Lower leg skin (tissue), 3 donors: ENCODE data around the gene GOLGA6L7.
"Not testable (repeated sequence)": the region's sequence is repeated elsewhere in the genome, so short reads cannot be mapped to it uniquely, and the experiment has no call there.

Experiments
- POLR2A ChIP-seq, 2 donors: fragments of 450-650 bp; IDR thresholded peaks; one replicate each; pipeline ENCODE4 v1.6.1; 2016 to 2017; ENCODE audit warnings: antibody characterized with exemption in 2 of 2, mild to moderate bottlenecking in 1 of 2, moderate library complexity in 1 of 2
- TF ChIP-seq, protein P1 (sequence below), 3 donors: fragments of 450-650 bp; IDR thresholded peaks; one replicate each; pipeline ENCODE4 v1.5.1; 2016; ENCODE audit warnings: antibody characterized with exemption in 3 of 3, mild to moderate bottlenecking in 3 of 3, moderate library complexity in 2 of 3

DNA sequence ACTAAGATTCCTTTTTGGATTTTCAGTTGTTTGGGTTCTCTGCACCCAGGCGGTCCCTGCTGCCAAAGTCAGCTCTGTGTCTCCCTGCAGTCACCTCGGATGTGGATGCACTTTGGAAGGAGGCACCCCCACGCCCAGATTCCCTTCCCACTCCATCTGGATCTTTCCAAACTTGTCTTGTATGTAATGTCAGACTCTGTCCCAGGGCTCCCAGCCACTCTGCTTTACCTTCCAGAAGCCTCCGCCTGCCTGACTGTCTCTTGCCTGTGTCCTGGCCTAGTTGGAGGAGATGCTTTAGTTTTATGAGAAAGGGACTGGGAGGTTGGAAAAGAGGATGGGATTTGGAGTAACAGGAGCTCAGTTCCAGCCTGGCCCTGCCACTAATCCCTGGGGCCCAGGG, 41.8 kb upstream of the GOLGA6L7 start:
- TF ChIP-seq, protein P1, sequence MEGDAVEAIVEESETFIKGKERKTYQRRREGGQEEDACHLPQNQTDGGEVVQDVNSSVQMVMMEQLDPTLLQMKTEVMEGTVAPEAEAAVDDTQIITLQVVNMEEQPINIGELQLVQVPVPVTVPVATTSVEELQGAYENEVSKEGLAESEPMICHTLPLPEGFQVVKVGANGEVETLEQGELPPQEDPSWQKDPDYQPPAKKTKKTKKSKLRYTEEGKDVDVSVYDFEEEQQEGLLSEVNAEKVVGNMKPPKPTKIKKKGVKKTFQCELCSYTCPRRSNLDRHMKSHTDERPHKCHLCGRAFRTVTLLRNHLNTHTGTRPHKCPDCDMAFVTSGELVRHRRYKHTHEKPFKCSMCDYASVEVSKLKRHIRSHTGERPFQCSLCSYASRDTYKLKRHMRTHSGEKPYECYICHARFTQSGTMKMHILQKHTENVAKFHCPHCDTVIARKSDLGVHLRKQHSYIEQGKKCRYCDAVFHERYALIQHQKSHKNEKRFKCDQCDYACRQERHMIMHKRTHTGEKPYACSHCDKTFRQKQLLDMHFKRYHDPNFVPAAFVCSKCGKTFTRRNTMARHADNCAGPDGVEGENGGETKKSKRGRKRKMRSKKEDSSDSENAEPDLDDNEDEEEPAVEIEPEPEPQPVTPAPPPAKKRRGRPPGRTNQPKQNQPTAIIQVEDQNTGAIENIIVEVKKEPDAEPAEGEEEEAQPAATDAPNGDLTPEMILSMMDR (IDR thresholded peaks at IDR 0.05), result not testable (repeated sequence)
- TF ChIP-seq POLR2A (IDR thresholded peaks at IDR 0.05), result not testable (repeated sequence)
